Prostate gland (tissue), 2 donors: ENCODE data around the gene LCN9.

Experiments used
- CTCF ChIP-seq, 4 experiments: fragments of 200-600 bp in 2 of 4; fragments of 450-650 bp in 2 of 4; sonication (generic) in 2 of 4; IDR thresholded peaks; 1 replicate in 3 of 4; 2 replicates in 1 of 4; pipeline ENCODE4 v1.5.1; 2016 to 2019; ENCODE audit warnings: antibody characterized with exemption in 4 of 4, mild to moderate bottlenecking in 2 of 4, moderate library complexity in 2 of 4
- POLR2A ChIP-seq: fragments of 450-650 bp; IDR thresholded peaks from one replicate; pipeline ENCODE4 v1.6.1; 2016; ENCODE audit warnings: antibody characterized with exemption, mild to moderate bottlenecking

- TF ChIP-seq CTCF (IDR thresholded peaks at IDR 0.05) (no peak), POLR2A (no peak)
Observed at GRCh38 chr9:135695036-135695435, 31.9 kb downstream of the LCN9 start.
